Mucosa of rectum (tissue), 2 donors: ENCODE results near the gene MIB2.
A peak's percentile ranks its signal among the peaks of the same experiment; 100 is the strongest.

Experiments used
- H3K27ac ChIP-seq, 2 donors: one replicate each; pipeline ENCODE4 v1.7.0; 2013; ENCODE audit warnings: inconsistent platforms in 2 of 2, low read depth in 2 of 2, low read length in 2 of 2
- H3K27me3 ChIP-seq, 2 donors: one replicate each; pipeline ENCODE4 v1.7.0; 2013; ENCODE audit warnings: low read length in 2 of 2; ENCODE audit not compliant: control insufficient read depth in 2 of 2, insufficient read depth in 2 of 2
- H3K36me3 ChIP-seq, 2 donors: one replicate each; pipeline ENCODE4 v1.7.0; 2013; ENCODE audit warnings: low read length in 2 of 2; ENCODE audit not compliant: control insufficient read depth in 2 of 2, insufficient read depth in 2 of 2
- H3K4me1 ChIP-seq, 2 donors: one replicate each; pipeline ENCODE4 v1.7.0; 2013; ENCODE audit warnings: low read length in 2 of 2, mild to moderate bottlenecking in 1 of 2; ENCODE audit not compliant: control insufficient read depth in 2 of 2, insufficient read depth in 2 of 2
- H3K4me3 ChIP-seq, 2 donors: one replicate each; pipeline ENCODE4 v1.7.0; 2013; ENCODE audit warnings: low read length in 2 of 2
- H3K9ac ChIP-seq, 2 donors: one replicate each; pipeline ENCODE4 v1.7.0; 2013; ENCODE audit warnings: low read length in 2 of 2, low read depth in 1 of 2, mild to moderate bottlenecking in 1 of 2
- H3K9me3 ChIP-seq, 2 donors: one replicate each; pipeline ENCODE4 v1.7.0; 2013; ENCODE audit warnings: low read length in 2 of 2; ENCODE audit not compliant: control insufficient read depth in 2 of 2
- donor health status: healthy.
- donor health status: Normal muscosa, but diverticular disease.

The MIB2 gene

GRCh38 chr1:1604374-1605033 is 10.8 kb upstream of the MIB2 start:
- Histone ChIP-seq H3K27me3 (peaks cover 3% of the 10 kb centered on the region in 2 donors), H3K9me3 (no peaks in the 10 kb centered on the region), H3K27ac (no peak overlapping the region), H3K9ac (no peak overlapping the region), H3K4me3 (no peak overlapping the region), H3K4me1 (peaks cover 3 to 9% of the 10 kb centered on the region in 2 donors), H3K36me3 (no peaks in the 10 kb centered on the region)

- H3K27me3 ChIP-seq: peaks cover 3% of the 10 kb centered on the region in 2 donors
- no peaks in the 10 kb centered on the region for H3K9me3 ChIP-seq
These were observed 10.2 kb upstream of the MIB2 start for GRCh38 chr1:1605034-1605591.

DNA sequence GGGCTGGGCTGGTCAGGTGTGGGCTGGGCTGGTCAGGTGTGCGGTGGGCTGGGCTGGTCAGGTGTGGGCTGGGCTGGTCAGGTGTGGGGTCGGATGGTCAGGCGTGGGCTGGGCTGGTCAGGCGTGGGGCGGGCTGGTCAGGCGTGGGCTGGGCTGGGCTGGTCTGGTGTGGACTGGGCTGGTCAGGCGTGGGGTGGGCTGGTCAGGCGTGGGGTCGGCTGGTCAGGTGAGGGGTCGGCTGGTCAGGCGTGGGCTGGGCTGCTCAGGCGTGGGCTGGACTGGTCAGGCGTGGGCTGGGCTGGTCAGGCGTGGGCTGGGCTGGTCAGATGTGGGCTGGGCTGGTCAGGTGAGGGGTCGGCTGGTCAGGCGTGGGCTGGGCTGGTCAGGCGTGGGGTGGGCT is 9.6 kb upstream of the MIB2 start:
- Histone ChIP-seq H3K36me3 (no peaks in the 10 kb centered on the region), H3K9ac (no peak overlapping the region), H3K27me3 (peaks cover 3% of the 10 kb centered on the region in 2 donors), H3K9me3 (no peaks in the 10 kb centered on the region), H3K27ac (no peak overlapping the region), H3K4me1 (peaks cover 0 to 4% of the 10 kb centered on the region in 2 donors), H3K4me3 (no peak overlapping the region)

More at GRCh38 chr1:1605034-1605591, 10.2 kb upstream of the MIB2 start:
- Histone ChIP-seq H3K36me3 (no peaks in the 10 kb centered on the region), H3K4me3 (no peak overlapping the region), H3K27ac (no peak overlapping the region), H3K4me1 (peaks cover 3 to 9% of the 10 kb centered on the region in 2 donors), H3K9ac (no peak overlapping the region)

GRCh38 chr1:1606232-1606631 is 9.1 kb upstream of the MIB2 start:
- no peak overlapping the region for H3K9ac ChIP-seq
- H3K27ac ChIP-seq: no peak overlapping the region
- no peaks in the 10 kb centered on the region for H3K36me3 ChIP-seq
- H3K9me3 ChIP-seq: no peaks in the 10 kb centered on the region
- no peaks in the 10 kb centered on the region for H3K27me3 ChIP-seq
- H3K4me1 ChIP-seq: peaks cover 0 to 4% of the 10 kb centered on the region in 2 donors
- H3K4me3 ChIP-seq: no peak overlapping the region

DNA sequence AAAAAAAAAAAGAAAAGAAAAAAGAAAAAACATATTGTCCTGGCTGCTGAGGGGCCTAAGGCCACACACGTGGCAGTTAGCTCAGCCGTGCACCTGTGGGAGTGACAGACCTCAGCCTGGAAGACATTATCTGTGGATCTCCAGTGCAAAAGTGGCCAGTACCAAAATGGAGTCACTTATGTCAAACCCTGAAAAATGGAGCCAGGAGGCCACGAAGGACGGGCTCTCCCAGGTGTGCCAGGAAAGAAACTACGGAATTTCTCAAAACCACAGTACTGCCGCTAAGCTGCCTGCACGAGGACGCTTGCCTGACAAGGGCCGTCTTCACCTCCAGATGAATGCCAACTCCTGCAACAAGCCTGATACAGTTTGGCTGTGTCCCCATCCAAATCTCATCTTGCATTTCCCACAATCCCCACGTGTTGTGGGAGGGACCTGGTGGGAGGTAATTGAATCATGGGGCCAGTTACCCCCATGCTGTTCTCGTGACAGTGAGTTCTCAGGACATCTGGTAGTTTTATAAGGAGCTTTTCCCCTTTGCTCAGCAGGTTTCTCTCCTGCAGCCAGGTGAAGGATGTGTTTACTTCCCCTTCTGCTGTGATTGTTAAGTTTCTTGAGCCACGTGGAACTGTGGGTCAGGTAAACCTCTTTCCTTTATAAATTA is 5.3 kb upstream of the MIB2 start:
- H3K27me3 ChIP-seq: no peaks in the 10 kb centered on the region
- no peak overlapping the region for H3K27ac ChIP-seq
- no peaks in the 10 kb centered on the region for H3K9me3 ChIP-seq
- H3K4me1 ChIP-seq: peaks cover 14% of the 10 kb centered on the region in 2 donors
- H3K4me3 ChIP-seq: no peak overlapping the region
- H3K36me3 ChIP-seq: no peaks in the 10 kb centered on the region
- no peak overlapping the region for H3K9ac ChIP-seq

DNA sequence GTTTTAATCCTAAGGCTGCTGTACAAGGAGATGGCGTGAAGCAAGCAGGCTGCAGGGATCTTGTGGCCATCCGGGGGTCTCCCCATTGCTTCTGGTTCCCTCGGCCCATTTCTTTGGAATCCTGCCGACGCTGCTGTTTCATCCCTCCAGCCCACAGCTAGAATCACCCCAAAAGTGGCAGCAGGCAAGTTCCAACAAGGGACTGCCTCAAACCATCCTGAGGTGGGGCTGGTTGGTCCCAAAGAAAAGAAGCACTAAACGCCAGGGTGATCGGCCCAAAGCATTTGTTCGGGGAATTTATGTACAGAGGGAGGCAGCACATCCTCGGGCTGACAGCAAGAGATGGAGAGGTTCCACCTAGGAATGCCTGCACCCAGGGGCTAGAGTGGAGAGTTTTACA is 4.5 kb upstream of the MIB2 start:
- no peak overlapping the region for H3K9ac ChIP-seq
- H3K27ac ChIP-seq: no peak overlapping the region
- H3K9me3 ChIP-seq: no peaks in the 10 kb centered on the region
- H3K36me3 ChIP-seq: no peaks in the 10 kb centered on the region
- H3K27me3 ChIP-seq: no peaks in the 10 kb centered on the region
- no peak overlapping the region for H3K4me3 ChIP-seq
- H3K4me1 ChIP-seq: peaks cover 14 to 15% of the 10 kb centered on the region in 2 donors

DNA sequence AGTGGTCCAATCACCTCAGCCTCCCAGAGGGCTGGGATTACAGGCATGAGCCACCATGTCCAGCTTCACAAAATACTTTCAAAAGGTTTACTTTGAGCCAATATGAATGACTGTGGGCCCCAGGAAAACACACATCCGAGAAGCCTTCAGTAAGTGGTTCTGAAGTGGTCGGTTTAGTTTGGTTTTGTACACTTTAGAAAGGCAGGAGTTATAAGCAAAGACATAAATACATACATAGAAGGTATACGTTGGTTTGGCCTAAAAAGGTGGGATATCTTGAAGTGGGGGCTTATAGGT is 3.2 kb upstream of the MIB2 start:
- Histone ChIP-seq H3K27me3 (no peaks in the 10 kb centered on the region), H3K9ac (no peak overlapping the region), H3K36me3 (no peaks in the 10 kb centered on the region), H3K27ac (no peak overlapping the region), H3K4me3 (no peak overlapping the region), H3K9me3 (no peaks in the 10 kb centered on the region), H3K4me1 (peaks cover 19 to 22% of the 10 kb centered on the region in 2 donors)

- Histone ChIP-seq H3K9ac (no peak overlapping the region), H3K36me3 (peaks cover 4% of the 10 kb centered on the region in 2 donors), H3K9me3 (no peaks in the 10 kb centered on the region), H3K4me1 (peaks cover 21 to 23% of the 10 kb centered on the region in 2 donors), H3K27me3 (no peaks in the 10 kb centered on the region), H3K27ac (peak overlapping the region in 1 of 2 donors; percentile 100), H3K4me3 (peak overlapping the region; percentile 85 to 99)
These were observed 1.7 kb upstream of the MIB2 start for GRCh38 chr1:1613509-1614082.

GRCh38 chr1:1614204-1614953 is 921 bp upstream of the MIB2 start:
- Histone ChIP-seq H3K4me1 (peaks cover 21 to 23% of the 10 kb centered on the region in 2 donors), H3K36me3 (peaks cover 4% of the 10 kb centered on the region in 2 donors), H3K4me3 (peak overlapping the region; percentile 85 to 99), H3K27me3 (no peaks in the 10 kb centered on the region), H3K9me3 (no peaks in the 10 kb centered on the region), H3K9ac (peak overlapping the region; percentile 47 to 100), H3K27ac (peak overlapping the region in 1 of 2 donors; percentile 100)

DNA sequence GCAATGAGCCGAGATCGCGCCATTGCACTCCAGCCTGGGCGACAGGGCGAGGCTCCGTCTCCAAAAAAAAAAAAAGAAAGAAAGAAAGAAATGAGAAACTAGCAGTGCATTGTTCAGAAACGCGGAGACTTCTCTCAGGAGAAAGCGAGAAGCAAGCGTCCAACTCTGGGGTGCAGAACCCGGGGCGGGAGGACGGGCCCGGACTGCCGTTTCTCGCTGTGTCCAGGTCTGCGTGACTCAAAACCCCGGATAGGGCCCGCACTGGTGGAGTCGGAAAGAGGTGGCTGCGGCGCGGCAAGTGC is 395 bp upstream of the MIB2 start:
- Histone ChIP-seq H3K9me3 (no peaks in the 10 kb centered on the region), H3K4me3 (peak overlapping the region; percentile 85 to 99), H3K36me3 (peaks cover 4% of the 10 kb centered on the region in 2 donors), H3K4me1 (peaks cover 21 to 23% of the 10 kb centered on the region in 2 donors), H3K9ac (peak overlapping the region; percentile 44 to 100), H3K27ac (peak overlapping the region; percentile 100), H3K27me3 (no peaks in the 10 kb centered on the region)
